Measurements from ENCODE around the gene IP6K2.

IP6K2 gene

GRCh38 chr3:48684480-48685143, 32.4 kb downstream of the IP6K2 start:
- Mint-ChIP-seq H3K4me1 (peaks cover 37% of the 10 kb centered on the region), H3K27ac (ENCODE audit: low read depth) (peak overlapping the region; percentile 80), H3K9me3 (no peaks in the 10 kb centered on the region), H3K4me3 (peak overlapping the region; percentile 89), H3K27me3 (no peaks in the 10 kb centered on the region), H3K36me3 (ENCODE audit: insufficient read depth) (peaks cover 19% of the 10 kb centered on the region)
- ATAC-seq (replicated peaks; ENCODE audit: extremely low read depth, poor library complexity, severe bottlenecking) (no peak), DNase-seq (ENCODE audit: low spot score in 2 of 2) (no peak)

- peak overlapping the region; percentile 37 for H3K4me3 Mint-ChIP-seq
- peaks cover 37% of the 10 kb centered on the region for H3K4me1 Mint-ChIP-seq
Observed at GRCh38 chr3:48684054-48684349, 33.0 kb downstream of the IP6K2 start.

GRCh38 chr3:48682786-48683185, 34.2 kb downstream of the IP6K2 start:
- no peak overlapping the region for H3K27ac Mint-ChIP-seq (ENCODE audit: low read depth)
- no peak overlapping the region for H3K4me3 Mint-ChIP-seq
- no peak for DNase-seq (ENCODE audit: low spot score in 2 of 2)
- peaks cover 37% of the 10 kb centered on the region for H3K4me1 Mint-ChIP-seq
- H3K36me3 Mint-ChIP-seq (ENCODE audit: insufficient read depth) = peaks cover 10% of the 10 kb centered on the region
- no peak for ATAC-seq (replicated peaks; ENCODE audit: extremely low read depth, poor library complexity, severe bottlenecking)
- H3K9me3 Mint-ChIP-seq = no peaks in the 10 kb centered on the region
- H3K27me3 Mint-ChIP-seq = no peaks in the 10 kb centered on the region

More at GRCh38 chr3:48684054-48684349, 33.0 kb downstream of the IP6K2 start:
- Mint-ChIP-seq H3K36me3 (ENCODE audit: insufficient read depth) (peaks cover 15% of the 10 kb centered on the region), H3K9me3 (no peaks in the 10 kb centered on the region), H3K27ac (ENCODE audit: low read depth) (no peak overlapping the region), H3K27me3 (no peaks in the 10 kb centered on the region)
- no peak for ATAC-seq (replicated peaks; ENCODE audit: extremely low read depth, poor library complexity, severe bottlenecking)
- DNase-seq (ENCODE audit: low spot score in 2 of 2) = no peak

GRCh38 chr3:48681974-48682610, 34.9 kb downstream of the IP6K2 start:
- Mint-ChIP-seq H3K4me3 (no peak overlapping the region), H3K27me3 (no peaks in the 10 kb centered on the region), H3K27ac (ENCODE audit: low read depth) (no peak overlapping the region), H3K9me3 (no peaks in the 10 kb centered on the region), H3K36me3 (ENCODE audit: insufficient read depth) (peaks cover 5% of the 10 kb centered on the region), H3K4me1 (peaks cover 37% of the 10 kb centered on the region)
- DNase-seq (ENCODE audit: low spot score in 2 of 2) (no peak), ATAC-seq (replicated peaks; ENCODE audit: extremely low read depth, poor library complexity, severe bottlenecking) (no peak)

- no peak overlapping the region for H3K4me3 Mint-ChIP-seq
Observed at GRCh38 chr3:48681541-48681880, 35.5 kb downstream of the IP6K2 start.

GRCh38 chr3:48680811-48681540, 36.0 kb downstream of the IP6K2 start:
- peaks cover 3% of the 10 kb centered on the region for H3K36me3 Mint-ChIP-seq (ENCODE audit: insufficient read depth)

More at GRCh38 chr3:48681541-48681880, 35.5 kb downstream of the IP6K2 start:
- Mint-ChIP-seq H3K4me1 (peaks cover 34% of the 10 kb centered on the region), H3K9me3 (no peaks in the 10 kb centered on the region), H3K27me3 (no peaks in the 10 kb centered on the region), H3K27ac (ENCODE audit: low read depth) (no peak overlapping the region), H3K36me3 (ENCODE audit: insufficient read depth) (peaks cover 4% of the 10 kb centered on the region)
- ATAC-seq (replicated peaks; ENCODE audit: extremely low read depth, poor library complexity, severe bottlenecking) (no peak), DNase-seq (ENCODE audit: low spot score in 2 of 2) (no peak)

GRCh38 chr3:48679411-48680391, 37.3 kb downstream of the IP6K2 start:
- Mint-ChIP-seq H3K4me3 (no peak overlapping the region), H3K36me3 (ENCODE audit: insufficient read depth) (peaks cover 2% of the 10 kb centered on the region), H3K27ac (ENCODE audit: low read depth) (no peak overlapping the region), H3K4me1 (peaks cover 26% of the 10 kb centered on the region), H3K9me3 (no peaks in the 10 kb centered on the region), H3K27me3 (no peaks in the 10 kb centered on the region)
- DNase-seq (ENCODE audit: low spot score in 2 of 2) = no peak
- no peak for ATAC-seq (replicated peaks; ENCODE audit: extremely low read depth, poor library complexity, severe bottlenecking)

More at GRCh38 chr3:48680811-48681540, 36.0 kb downstream of the IP6K2 start:
- DNase-seq (ENCODE audit: low spot score in 2 of 2) = no peak
- no peak overlapping the region for H3K27ac Mint-ChIP-seq (ENCODE audit: low read depth)
- peaks cover 34% of the 10 kb centered on the region for H3K4me1 Mint-ChIP-seq
- H3K9me3 Mint-ChIP-seq = no peaks in the 10 kb centered on the region
- no peaks in the 10 kb centered on the region for H3K27me3 Mint-ChIP-seq
- H3K4me3 Mint-ChIP-seq = no peak overlapping the region
- ATAC-seq (replicated peaks; ENCODE audit: extremely low read depth, poor library complexity, severe bottlenecking) = no peak

- no peak for DNase-seq (ENCODE audit: low spot score in 2 of 2)
- Mint-ChIP-seq H3K9me3 (no peaks in the 10 kb centered on the region), H3K27me3 (no peaks in the 10 kb centered on the region), H3K4me1 (peaks cover 18% of the 10 kb centered on the region), H3K4me3 (no peak overlapping the region), H3K36me3 (ENCODE audit: insufficient read depth) (peaks cover 2% of the 10 kb centered on the region), H3K27ac (ENCODE audit: low read depth) (no peak overlapping the region)
- ATAC-seq (replicated peaks; ENCODE audit: extremely low read depth, poor library complexity, severe bottlenecking) = no peak
Observed at GRCh38 chr3:48678566-48679380, 38.2 kb downstream of the IP6K2 start.

- DNase-seq (ENCODE audit: low spot score in 2 of 2) (no peak), ATAC-seq (replicated peaks; ENCODE audit: extremely low read depth, poor library complexity, severe bottlenecking) (no peak)
- peaks cover 2% of the 10 kb centered on the region for H3K36me3 Mint-ChIP-seq (ENCODE audit: insufficient read depth)
- H3K27me3 Mint-ChIP-seq = no peaks in the 10 kb centered on the region
- H3K27ac Mint-ChIP-seq (ENCODE audit: low read depth) = no peak overlapping the region
- no peak overlapping the region for H3K4me3 Mint-ChIP-seq
- no peaks in the 10 kb centered on the region for H3K9me3 Mint-ChIP-seq
- H3K4me1 Mint-ChIP-seq = peaks cover 15% of the 10 kb centered on the region
Observed at GRCh38 chr3:48678056-48678455, 39.0 kb downstream of the IP6K2 start.

- Mint-ChIP-seq H3K27ac (ENCODE audit: low read depth) (no peak overlapping the region), H3K27me3 (no peaks in the 10 kb centered on the region), H3K9me3 (no peaks in the 10 kb centered on the region), H3K4me3 (no peak overlapping the region), H3K4me1 (peaks cover 6% of the 10 kb centered on the region), H3K36me3 (ENCODE audit: insufficient read depth) (peaks cover 1% of the 10 kb centered on the region)
- DNase-seq (ENCODE audit: low spot score in 2 of 2) (no peak), ATAC-seq (replicated peaks; ENCODE audit: extremely low read depth, poor library complexity, severe bottlenecking) (no peak)
Observed at GRCh38 chr3:48674505-48674904, 42.5 kb downstream of the IP6K2 start.

GRCh38 chr3:48672522-48672921, 44.5 kb downstream of the IP6K2 start:
- Mint-ChIP-seq H3K36me3 (ENCODE audit: insufficient read depth) (peaks cover 1% of the 10 kb centered on the region), H3K4me1 (peaks cover 6% of the 10 kb centered on the region), H3K27ac (ENCODE audit: low read depth) (no peak overlapping the region), H3K27me3 (no peaks in the 10 kb centered on the region), H3K4me3 (no peak overlapping the region), H3K9me3 (no peaks in the 10 kb centered on the region)
- ATAC-seq (replicated peaks; ENCODE audit: extremely low read depth, poor library complexity, severe bottlenecking) = no peak
- DNase-seq (ENCODE audit: low spot score in 2 of 2) = no peak

All from central memory CD8-positive, alpha-beta T cell (primary cell).